Measurements from ENCODE around the gene SERPINE1.
A peak's percentile ranks its signal among the peaks of the same experiment; 100 is the strongest.
"Not testable (repeated sequence)": the region's sequence is repeated elsewhere in the genome, so short reads cannot be mapped to it uniquely, and the experiment has no call there.

SERPINE1 gene

DNA sequence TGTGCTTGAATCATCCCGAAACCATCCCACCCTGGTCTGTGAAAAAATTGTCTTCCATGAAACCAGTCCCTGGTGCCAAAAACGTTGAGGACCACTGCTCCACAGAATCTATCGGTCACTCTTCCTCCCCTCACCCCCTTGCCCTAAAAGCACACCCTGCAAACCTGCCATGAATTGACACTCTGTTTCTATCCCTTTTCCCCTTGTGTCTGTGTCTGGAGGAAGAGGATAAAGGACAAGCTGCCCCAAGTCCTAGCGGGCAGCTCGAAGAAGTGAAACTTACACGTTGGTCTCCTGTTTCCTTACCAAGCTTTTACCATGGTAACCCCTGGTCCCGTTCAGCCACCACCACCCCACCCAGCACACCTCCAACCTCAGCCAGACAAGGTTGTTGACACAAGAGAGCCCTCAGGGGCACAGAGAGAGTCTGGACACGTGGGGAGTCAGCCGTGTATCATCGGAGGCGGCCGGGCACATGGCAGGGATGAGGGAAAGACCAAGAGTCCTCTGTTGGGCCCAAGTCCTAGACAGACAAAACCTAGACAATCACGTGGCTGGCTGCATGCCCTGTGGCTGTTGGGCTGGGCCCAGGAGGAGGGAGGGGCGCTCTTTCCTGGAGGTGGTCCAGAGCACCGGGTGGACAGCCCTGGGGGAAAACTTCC lies 784 bp upstream of the SERPINE1 start:
- DNase-seq, result no peak

GRCh38 chr7:101127460-101128039 lies 646 bp downstream of the SERPINE1 start:
- no peak for DNase-seq

DNA sequence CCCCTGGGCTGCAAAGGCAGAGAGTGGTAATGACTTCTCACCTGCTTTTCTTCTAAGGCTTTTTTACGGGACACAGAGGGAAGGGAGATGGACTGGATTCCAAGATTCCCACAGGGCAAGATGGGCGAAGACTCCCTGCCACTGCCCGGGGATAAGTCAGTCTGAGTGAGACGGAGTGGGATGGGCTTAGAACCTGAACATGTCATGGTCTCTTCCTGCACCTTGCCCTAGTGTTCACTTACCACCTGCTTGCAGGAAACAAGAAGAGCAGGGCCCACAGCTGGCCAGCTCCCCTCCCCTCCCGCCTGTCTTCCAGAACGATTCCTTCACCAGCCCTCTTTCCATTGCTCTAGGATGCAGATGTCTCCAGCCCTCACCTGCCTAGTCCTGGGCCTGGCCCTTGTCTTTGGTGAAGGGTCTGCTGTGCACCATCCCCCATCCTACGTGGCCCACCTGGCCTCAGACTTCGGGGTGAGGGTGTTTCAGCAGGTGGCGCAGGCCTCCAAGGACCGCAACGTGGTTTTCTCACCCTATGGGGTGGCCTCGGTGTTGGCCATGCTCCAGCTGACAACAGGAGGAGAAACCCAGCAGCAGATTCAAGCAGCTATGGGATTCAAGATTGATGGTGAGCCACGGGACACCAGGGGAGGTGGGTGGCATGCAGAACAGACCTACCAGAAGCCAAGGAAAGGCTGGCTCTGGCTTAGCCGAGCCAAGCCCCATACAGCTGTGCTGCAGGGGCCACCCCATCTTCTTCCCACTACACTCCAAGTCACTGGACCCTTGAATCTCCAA lies 1.3 kb downstream of the SERPINE1 start:
- no peak for DNase-seq

GRCh38 chr7:101129603-101130117 lies 2.8 kb downstream of the SERPINE1 start:
- DNase-seq, result no peak

- not testable (repeated sequence) for DNase-seq
Measured at GRCh38 chr7:101132626-101133600, 6.0 kb downstream of the SERPINE1 start.

DNA sequence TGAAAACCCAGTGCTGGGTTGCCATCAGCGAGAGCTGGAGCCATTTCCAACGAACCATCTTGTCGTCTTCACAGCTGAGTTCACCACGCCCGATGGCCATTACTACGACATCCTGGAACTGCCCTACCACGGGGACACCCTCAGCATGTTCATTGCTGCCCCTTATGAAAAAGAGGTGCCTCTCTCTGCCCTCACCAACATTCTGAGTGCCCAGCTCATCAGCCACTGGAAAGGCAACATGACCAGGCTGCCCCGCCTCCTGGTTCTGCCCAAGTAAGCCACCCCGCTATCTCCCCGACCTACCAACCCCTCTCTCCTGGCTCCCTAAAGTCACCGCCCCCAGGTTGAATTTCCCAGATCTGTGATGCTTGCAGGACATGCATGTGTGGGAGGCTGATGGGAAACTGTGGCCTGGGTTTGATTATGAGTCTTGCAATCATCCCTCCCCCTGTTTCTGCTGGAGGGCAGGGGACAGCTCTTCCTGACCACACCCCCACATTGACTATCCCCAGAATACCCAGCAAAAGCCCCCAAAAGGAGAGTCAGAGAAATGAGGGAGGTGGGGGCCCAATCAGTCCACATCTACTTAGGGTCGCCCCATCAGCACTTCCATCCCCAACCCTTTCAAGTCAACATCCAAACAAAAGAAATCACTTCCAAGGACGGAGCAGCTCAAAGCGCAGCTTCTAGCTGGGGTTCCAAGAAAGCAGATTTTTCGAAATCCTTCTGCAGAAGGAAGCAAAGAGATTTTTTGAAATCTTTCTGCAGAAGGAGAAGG lies 6.9 kb downstream of the SERPINE1 start:
- DNase-seq, result no peak

DNA sequence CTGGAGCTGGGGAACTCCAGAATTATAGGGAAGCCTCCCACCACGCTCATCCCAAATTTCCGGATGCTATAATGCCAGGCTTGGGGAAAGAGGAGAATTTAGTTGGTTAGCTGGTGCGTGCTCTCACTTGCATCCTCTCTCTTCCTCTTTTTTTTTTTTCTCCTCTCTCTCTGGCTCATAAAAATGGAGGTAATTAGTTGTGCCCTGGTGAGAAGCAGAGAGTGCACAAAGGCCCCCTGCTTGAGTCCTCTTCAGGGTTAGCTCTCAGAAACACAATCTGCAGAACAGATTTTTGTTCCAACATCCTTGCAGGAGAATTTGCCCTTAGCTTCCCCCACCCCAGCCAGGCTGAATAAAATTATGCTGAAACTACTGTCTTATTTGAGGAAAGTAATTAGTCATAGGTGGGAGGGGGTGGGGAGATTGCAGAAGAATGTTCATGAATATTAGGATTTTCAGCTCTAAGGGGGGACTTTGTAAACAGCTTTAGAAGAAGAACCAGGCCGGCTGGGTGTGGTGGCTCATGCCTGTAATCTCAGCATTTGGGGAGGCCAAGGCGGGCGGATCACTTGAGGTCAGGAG lies 7.6 kb downstream of the SERPINE1 start:
- DNase-seq, result no peak

DNA sequence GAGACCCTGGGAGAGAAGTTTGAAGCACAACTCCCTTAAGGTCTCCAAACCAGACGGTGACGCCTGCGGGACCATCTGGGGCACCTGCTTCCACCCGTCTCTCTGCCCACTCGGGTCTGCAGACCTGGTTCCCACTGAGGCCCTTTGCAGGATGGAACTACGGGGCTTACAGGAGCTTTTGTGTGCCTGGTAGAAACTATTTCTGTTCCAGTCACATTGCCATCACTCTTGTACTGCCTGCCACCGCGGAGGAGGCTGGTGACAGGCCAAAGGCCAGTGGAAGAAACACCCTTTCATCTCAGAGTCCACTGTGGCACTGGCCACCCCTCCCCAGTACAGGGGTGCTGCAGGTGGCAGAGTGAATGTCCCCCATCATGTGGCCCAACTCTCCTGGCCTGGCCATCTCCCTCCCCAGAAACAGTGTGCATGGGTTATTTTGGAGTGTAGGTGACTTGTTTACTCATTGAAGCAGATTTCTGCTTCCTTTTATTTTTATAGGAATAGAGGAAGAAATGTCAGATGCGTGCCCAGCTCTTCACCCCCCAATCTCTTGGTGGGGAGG lies 10.8 kb downstream of the SERPINE1 start:
- no peak for DNase-seq

DNA sequence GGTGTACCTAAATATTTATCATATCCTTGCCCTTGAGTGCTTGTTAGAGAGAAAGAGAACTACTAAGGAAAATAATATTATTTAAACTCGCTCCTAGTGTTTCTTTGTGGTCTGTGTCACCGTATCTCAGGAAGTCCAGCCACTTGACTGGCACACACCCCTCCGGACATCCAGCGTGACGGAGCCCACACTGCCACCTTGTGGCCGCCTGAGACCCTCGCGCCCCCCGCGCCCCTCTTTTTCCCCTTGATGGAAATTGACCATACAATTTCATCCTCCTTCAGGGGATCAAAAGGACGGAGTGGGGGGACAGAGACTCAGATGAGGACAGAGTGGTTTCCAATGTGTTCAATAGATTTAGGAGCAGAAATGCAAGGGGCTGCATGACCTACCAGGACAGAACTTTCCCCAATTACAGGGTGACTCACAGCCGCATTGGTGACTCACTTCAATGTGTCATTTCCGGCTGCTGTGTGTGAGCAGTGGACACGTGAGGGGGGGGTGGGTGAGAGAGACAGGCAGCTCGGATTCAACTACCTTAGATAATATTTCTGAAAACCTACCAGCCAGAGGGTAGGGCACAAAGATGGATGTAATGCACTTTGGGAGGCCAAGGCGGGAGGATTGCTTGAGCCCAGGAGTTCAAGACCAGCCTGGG lies 11.4 kb downstream of the SERPINE1 start:
- peak; percentile 92 for DNase-seq

DNA sequence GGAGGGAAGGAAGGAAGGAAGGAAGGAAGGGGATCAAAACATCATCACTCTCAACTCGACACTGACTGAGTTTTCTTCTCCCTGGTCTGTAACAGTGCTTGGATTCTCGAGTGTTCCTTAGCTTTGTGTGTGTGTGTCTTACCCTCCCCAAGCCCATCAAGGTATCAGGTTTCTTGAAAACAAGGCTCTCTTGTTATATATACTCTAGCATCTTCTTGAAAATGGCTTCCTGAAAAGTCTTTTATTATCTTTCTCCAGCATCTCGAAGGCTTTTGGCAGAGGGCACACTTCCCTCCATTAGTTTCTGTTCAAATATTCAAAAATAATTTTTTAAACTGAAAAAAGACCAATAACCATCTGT lies 13.4 kb downstream of the SERPINE1 start:
- no peak for DNase-seq

GRCh38 chr7:101140746-101141382 lies 14.0 kb downstream of the SERPINE1 start:
- no peak for DNase-seq

GRCh38 chr7:101151908-101152651 lies 25.2 kb downstream of the SERPINE1 start:
- DNase-seq, result no peak

DNA sequence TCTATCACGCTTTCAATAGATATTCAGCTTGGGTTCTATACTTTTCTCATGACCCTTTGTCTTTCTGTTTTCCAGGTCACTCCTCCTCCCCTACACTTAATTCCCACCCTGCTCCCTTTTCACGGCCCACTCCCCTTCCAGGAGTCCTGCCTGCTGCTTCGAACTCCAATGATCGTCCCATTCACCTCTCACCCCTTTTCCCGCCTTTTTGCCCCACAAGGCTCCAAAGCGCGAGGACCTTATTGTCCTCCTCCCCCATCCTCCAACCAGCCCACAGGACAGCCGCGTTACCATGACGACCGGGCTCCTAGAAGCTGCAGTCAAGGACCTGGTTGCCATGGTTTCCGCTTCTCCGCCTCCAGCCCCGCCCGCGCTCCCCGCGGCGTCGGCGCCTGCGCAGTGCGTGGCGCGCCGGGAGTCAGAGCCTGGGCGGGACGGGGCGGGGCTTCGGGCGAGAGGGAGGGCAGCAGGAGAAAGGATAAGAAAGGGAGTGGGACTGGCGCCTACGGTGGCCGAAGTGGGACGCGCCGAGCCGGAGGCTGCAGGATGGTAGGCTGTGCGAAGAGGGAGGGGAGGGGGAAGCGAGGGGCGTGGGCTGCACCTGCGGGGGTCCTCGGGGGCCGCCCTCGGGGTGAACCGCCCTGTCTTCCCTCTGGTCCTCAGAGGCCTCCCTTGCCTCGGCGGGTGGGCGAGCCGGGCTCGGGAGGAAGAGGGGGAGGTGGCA lies 27.2 kb downstream of the SERPINE1 start, which contains the start of gene AP1S1:
AP1S1 (plus strand) TSS at position 508 of the 724 bp plus-strand sequence; CDS start at position 547, 39 bp downstream.
- DNase-seq, result peak; percentile 92

DNA sequence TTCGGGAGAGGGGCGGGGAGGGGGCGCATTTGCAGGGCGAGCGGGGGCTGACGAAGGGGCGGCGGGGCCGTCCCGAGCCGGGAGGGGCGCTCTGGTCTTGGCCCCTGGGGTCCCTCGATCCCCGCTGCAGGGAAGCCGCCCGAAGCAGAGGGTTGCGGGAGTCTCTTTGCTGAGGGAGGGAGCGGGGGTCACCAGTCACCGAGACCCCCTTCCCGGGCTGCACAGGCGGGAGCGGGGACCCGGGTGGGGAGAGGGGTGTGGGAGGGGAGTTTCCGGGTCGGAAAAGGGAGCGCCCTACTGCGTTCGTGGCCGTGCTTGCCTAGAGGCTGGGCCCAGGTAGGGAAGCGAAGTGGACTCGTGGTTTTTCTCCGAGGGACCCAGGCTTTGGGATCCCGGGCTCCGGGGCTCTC lies 27.8 kb downstream of the SERPINE1 start:
- no peak for DNase-seq

DNA sequence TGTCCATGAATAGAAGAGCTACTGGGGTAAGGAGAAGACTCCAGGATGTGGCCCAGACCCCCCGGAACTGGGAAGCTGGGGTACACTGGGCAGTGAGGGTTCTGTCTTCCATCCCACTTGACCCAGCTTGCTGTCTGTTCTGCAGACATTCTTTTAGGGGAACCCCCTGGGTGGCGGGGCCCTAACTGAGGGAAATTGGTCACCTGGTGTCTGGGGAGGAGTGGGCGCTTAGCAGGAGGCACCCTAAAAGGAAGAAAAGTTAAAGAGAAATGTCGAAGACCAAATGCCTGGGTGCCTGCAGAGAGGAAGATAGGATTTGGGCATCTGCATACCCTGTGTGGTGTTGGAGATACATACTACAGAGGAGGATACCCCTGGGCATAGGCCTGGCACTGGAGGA lies 28.4 kb downstream of the SERPINE1 start:
- DNase-seq, result no peak

- DNase-seq, result no peak
Measured at GRCh38 chr7:101156277-101156676, 29.4 kb downstream of the SERPINE1 start.

DNA sequence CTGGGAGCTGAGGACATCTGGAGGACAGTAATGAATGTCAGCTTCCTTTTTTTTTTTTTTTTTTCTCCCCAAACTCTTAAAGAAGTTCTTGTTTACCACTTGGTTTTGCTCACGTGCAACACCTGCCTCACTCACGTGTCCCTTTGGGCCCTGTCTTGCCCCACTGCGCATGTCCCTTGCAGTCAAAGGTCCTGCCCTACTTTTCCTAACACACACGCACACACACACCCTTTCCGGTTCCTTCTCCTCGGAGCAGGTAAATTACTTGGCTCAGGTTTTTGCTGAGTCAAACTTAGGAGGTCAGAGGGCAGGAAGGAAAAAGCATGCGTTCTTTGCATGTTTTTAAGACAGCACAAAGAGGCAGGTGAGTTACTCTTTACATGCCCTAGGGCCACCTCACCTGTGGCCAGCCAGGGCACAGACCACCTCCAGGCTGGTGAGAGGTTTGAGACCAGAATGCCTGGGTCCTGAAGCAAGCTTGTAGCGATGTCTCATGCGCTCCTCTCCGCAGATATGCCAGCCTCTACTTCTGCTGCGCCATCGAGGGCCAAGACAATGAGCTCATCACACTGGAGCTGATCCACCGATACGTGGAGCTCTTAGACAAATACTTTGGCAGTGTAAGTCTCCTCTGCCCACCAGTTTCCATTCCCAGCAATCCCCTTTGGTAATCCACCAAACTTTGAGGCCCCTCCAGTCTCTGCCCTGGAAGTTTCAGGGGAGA lies 30.1 kb downstream of the SERPINE1 start:
- no peak for DNase-seq
